K562 (cell line): ENCODE measurements around the gene PPP2R5A. TPM values are rescaled to one million over a fixed set of nuclear protein-coding genes. Genes with fewer than 3 reads are reported as not detected.
A peak's percentile ranks its signal among the peaks of the same experiment; 100 is the strongest.

Experiments
- EWSR1 ChIP-seq: fragments of 450-650 bp; IDR thresholded peaks from 2 replicates; pipeline ENCODE4 v1.6.1; 2018; ENCODE audit warnings: borderline replicate concordance, mild to moderate bottlenecking, low read depth, moderate library complexity; ENCODE audit not compliant: partially characterized antibody
- KHSRP ChIP-seq: fragments of 450-650 bp; IDR thresholded peaks from 2 replicates; pipeline ENCODE4 v1.6.1; 2017
- NFRKB ChIP-seq: fragments of 450-650 bp; IDR thresholded peaks from 2 replicates; pipeline ENCODE4 v1.6.1; 2016; ENCODE audit warnings: low read depth
- POLR3A ChIP-seq: IDR thresholded peaks from 2 replicates; pipeline ENCODE4 v1.6.1; 2011; ENCODE audit warnings: borderline replicate concordance, mild to moderate bottlenecking, moderate library complexity; ENCODE audit not compliant: insufficient read length, insufficient read depth; ENCODE audit errors: extremely low read depth
- PREB ChIP-seq: sonication (generic); formaldehyde crosslinking; IDR thresholded peaks from 2 replicates; pipeline ENCODE4 v1.8.1; 2023; ENCODE audit warnings: mild to moderate bottlenecking, missing genetic modification reagents
- ZC3H4 ChIP-seq: sonication (generic); formaldehyde crosslinking; IDR thresholded peaks from 2 replicates; pipeline ENCODE4 v1.9.0; 2021; ENCODE audit warnings: missing genetic modification reagents, borderline replicate concordance
- ZNF551 ChIP-seq: fragments of 250-450 bp; sonication (Bioruptor Pico); IDR thresholded peaks from 2 replicates; pipeline ENCODE4 v1.5.0; 2021; ENCODE audit warnings: mild to moderate bottlenecking, moderate library complexity
- ZNF584 ChIP-seq: fragments of 200-800 bp; sonication (Bioruptor generic); IDR thresholded peaks from 2 replicates; pipeline ENCODE4 v1.6.1; 2016; ENCODE audit warnings: low read depth, mild to moderate bottlenecking, missing genetic modification characterization, missing compliant biosample characterization
- polyA plus RNA-seq, 8 experiments: library from polyadenylated mRNA; depleted of rRNA in 4 of 8; stranded (reverse) in 5 of 8; unstranded in 3 of 8; fragments of >200 nt; fragmentation: Nextera tagmentation in 2 of 8; fragmentation: Illumina TruSeq in 1 of 8; extraction: Ambion mirVana in 2 of 8; extraction: Trizol in 1 of 8; gene quantifications; 2 replicates each; pipeline versions ENCODE4 v1.2.1 to v1.2.3, GENCODE V29; 2011 to 2014; ENCODE audit warnings: inconsistent platforms in 1 of 8, missing spikeins in 1 of 8
- total RNA-seq, 7 experiments: library from RNA; depleted of rRNA in 6 of 7; stranded (reverse); fragments of >200 nt in 6 of 7; fragmentation: Illumina TruSeq in 2 of 7; extraction: Trizol in 2 of 7; gene quantifications; 2 replicates each; pipeline versions ENCODE4 v1.2.1 to v1.2.3, GENCODE V29; 2011 to 2021; ENCODE audit warnings: low replicate concordance in 1 of 7
- TF ChIP-seq, protein P1 (sequence below): IDR thresholded peaks from 2 replicates; pipeline ENCODE4 v1.6.1; 2011; ENCODE audit warnings: borderline replicate concordance, low read depth, mild to moderate bottlenecking, moderate library complexity, low read length; ENCODE audit not compliant: insufficient read depth, poor library complexity, severe bottlenecking
- TF ChIP-seq, protein P2 (sequence below): fragments of 450-650 bp; formaldehyde crosslinking; IDR thresholded peaks from 2 replicates; pipeline ENCODE4 v1.4.0; 2020; ENCODE audit warnings: mild to moderate bottlenecking, moderate library complexity
- TF ChIP-seq, protein P3 (sequence below): fragments of 450-650 bp; formaldehyde crosslinking; IDR thresholded peaks from 2 replicates; pipeline ENCODE4 v1.4.0; 2022; ENCODE audit warnings: mild to moderate bottlenecking, moderate library complexity
- TF ChIP-seq, protein P4 (sequence below): sonication (generic); IDR thresholded peaks from 2 replicates; pipeline ENCODE4 v1.6.1; 2016
- TF ChIP-seq, protein P5 (sequence below): fragments of 200-800 bp; sonication (Bioruptor generic); IDR thresholded peaks from 2 replicates; pipeline ENCODE4 v1.6.1; 2016; ENCODE audit warnings: missing genetic modification characterization, missing compliant biosample characterization

Gene PPP2R5A
- total and polyA plus RNA-seq, 9 of the 15 experiments (the other 6 are each of a cell fraction or from before 2014, with no cell fraction given) = 26.9 to 106 (median 64.3) TPM

- TF ChIP-seq, protein P1, sequence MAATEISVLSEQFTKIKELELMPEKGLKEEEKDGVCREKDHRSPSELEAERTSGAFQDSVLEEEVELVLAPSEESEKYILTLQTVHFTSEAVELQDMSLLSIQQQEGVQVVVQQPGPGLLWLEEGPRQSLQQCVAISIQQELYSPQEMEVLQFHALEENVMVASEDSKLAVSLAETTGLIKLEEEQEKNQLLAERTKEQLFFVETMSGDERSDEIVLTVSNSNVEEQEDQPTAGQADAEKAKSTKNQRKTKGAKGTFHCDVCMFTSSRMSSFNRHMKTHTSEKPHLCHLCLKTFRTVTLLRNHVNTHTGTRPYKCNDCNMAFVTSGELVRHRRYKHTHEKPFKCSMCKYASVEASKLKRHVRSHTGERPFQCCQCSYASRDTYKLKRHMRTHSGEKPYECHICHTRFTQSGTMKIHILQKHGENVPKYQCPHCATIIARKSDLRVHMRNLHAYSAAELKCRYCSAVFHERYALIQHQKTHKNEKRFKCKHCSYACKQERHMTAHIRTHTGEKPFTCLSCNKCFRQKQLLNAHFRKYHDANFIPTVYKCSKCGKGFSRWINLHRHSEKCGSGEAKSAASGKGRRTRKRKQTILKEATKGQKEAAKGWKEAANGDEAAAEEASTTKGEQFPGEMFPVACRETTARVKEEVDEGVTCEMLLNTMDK = peak; percentile 11
- no peak; the same call in 1 of the 2 replicates for TF ChIP-seq KHSRP
- no peak; the same call in 1 of the 2 replicates for TF ChIP-seq ZC3H4 (CRISPR knock-in tag)
- TF ChIP-seq, protein P2, sequence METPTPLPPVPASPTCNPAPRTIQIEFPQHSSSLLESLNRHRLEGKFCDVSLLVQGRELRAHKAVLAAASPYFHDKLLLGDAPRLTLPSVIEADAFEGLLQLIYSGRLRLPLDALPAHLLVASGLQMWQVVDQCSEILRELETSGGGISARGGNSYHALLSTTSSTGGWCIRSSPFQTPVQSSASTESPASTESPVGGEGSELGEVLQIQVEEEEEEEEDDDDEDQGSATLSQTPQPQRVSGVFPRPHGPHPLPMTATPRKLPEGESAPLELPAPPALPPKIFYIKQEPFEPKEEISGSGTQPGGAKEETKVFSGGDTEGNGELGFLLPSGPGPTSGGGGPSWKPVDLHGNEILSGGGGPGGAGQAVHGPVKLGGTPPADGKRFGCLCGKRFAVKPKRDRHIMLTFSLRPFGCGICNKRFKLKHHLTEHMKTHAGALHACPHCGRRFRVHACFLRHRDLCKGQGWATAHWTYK (CRISPR knock-in tag) = peak; percentile 88
- TF ChIP-seq NFRKB = peak; percentile 62
- no peak for TF ChIP-seq ZNF584 (CRISPR knock-in tag)
- no peak for TF ChIP-seq EWSR1
- TF ChIP-seq PREB = peak; percentile 98; the same call in 1 of the 2 replicates
- no peak for TF ChIP-seq POLR3A
- TF ChIP-seq, protein P3, sequence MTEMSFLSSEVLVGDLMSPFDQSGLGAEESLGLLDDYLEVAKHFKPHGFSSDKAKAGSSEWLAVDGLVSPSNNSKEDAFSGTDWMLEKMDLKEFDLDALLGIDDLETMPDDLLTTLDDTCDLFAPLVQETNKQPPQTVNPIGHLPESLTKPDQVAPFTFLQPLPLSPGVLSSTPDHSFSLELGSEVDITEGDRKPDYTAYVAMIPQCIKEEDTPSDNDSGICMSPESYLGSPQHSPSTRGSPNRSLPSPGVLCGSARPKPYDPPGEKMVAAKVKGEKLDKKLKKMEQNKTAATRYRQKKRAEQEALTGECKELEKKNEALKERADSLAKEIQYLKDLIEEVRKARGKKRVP (CRISPR knock-in tag) = no peak; the same call in 1 of the 2 replicates
- TF ChIP-seq, protein P4, sequence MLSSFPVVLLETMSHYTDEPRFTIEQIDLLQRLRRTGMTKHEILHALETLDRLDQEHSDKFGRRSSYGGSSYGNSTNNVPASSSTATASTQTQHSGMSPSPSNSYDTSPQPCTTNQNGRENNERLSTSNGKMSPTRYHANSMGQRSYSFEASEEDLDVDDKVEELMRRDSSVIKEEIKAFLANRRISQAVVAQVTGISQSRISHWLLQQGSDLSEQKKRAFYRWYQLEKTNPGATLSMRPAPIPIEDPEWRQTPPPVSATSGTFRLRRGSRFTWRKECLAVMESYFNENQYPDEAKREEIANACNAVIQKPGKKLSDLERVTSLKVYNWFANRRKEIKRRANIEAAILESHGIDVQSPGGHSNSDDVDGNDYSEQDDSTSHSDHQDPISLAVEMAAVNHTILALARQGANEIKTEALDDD = no peak; the same call in 1 of the 2 replicates
- no peak for TF ChIP-seq ZNF551
- TF ChIP-seq, protein P5, sequence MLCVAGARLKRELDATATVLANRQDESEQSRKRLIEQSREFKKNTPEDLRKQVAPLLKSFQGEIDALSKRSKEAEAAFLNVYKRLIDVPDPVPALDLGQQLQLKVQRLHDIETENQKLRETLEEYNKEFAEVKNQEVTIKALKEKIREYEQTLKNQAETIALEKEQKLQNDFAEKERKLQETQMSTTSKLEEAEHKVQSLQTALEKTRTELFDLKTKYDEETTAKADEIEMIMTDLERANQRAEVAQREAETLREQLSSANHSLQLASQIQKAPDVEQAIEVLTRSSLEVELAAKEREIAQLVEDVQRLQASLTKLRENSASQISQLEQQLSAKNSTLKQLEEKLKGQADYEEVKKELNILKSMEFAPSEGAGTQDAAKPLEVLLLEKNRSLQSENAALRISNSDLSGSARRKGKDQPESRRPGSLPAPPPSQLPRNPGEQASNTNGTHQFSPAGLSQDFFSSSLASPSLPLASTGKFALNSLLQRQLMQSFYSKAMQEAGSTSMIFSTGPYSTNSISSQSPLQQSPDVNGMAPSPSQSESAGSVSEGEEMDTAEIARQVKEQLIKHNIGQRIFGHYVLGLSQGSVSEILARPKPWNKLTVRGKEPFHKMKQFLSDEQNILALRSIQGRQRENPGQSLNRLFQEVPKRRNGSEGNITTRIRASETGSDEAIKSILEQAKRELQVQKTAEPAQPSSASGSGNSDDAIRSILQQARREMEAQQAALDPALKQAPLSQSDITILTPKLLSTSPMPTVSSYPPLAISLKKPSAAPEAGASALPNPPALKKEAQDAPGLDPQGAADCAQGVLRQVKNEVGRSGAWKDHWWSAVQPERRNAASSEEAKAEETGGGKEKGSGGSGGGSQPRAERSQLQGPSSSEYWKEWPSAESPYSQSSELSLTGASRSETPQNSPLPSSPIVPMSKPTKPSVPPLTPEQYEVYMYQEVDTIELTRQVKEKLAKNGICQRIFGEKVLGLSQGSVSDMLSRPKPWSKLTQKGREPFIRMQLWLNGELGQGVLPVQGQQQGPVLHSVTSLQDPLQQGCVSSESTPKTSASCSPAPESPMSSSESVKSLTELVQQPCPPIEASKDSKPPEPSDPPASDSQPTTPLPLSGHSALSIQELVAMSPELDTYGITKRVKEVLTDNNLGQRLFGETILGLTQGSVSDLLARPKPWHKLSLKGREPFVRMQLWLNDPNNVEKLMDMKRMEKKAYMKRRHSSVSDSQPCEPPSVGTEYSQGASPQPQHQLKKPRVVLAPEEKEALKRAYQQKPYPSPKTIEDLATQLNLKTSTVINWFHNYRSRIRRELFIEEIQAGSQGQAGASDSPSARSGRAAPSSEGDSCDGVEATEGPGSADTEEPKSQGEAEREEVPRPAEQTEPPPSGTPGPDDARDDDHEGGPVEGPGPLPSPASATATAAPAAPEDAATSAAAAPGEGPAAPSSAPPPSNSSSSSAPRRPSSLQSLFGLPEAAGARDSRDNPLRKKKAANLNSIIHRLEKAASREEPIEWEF (CRISPR knock-in tag) = no peak
These were observed at the start of gene PPP2R5A (continued) for GRCh38 chr1:212284744-212285684.
